Gastrocnemius medialis (tissue), 4 donors: ENCODE data around the gene PRKAB1.

Experiments
- POLR2A ChIP-seq, 2 donors: fragments of 450-650 bp; IDR thresholded peaks; one replicate each; pipeline ENCODE4 v1.6.1; 2017; ENCODE audit warnings: antibody characterized with exemption in 2 of 2, mild to moderate bottlenecking in 2 of 2, moderate library complexity in 2 of 2
- TF ChIP-seq, protein P1 (sequence below), 5 experiments: fragments of 450-650 bp in 3 of 5; fragments of 200-600 bp in 2 of 5; sonication (generic) in 2 of 5; IDR thresholded peaks in 4 of 5; conservative IDR thresholded peaks in 1 of 5; 1 replicate in 4 of 5; 2 replicates in 1 of 5; pipeline ENCODE4 v1.5.1; 2016 to 2019; ENCODE audit warnings: antibody characterized with exemption in 5 of 5, mild to moderate bottlenecking in 3 of 5, moderate library complexity in 3 of 5

DNA sequence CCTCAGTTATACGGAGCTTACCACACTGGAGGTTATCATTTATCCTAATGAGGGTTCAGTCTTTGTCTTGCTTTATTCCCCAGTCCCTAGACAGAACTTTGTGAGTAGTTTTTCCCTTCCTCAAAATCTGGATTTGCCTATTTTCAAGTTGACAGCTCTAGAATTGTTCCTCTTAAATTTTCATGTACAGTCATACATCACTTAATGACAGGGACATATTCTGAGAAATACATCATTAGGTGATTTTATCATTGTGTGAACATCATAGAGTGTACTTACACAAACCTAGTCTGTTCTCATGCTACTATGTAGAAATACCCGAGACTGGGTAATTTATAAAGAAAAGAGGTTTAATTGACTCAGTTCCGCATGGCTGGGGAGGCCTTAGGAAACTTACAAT is 3.1 kb downstream of the PRKAB1 start:
- TF ChIP-seq, protein P1, sequence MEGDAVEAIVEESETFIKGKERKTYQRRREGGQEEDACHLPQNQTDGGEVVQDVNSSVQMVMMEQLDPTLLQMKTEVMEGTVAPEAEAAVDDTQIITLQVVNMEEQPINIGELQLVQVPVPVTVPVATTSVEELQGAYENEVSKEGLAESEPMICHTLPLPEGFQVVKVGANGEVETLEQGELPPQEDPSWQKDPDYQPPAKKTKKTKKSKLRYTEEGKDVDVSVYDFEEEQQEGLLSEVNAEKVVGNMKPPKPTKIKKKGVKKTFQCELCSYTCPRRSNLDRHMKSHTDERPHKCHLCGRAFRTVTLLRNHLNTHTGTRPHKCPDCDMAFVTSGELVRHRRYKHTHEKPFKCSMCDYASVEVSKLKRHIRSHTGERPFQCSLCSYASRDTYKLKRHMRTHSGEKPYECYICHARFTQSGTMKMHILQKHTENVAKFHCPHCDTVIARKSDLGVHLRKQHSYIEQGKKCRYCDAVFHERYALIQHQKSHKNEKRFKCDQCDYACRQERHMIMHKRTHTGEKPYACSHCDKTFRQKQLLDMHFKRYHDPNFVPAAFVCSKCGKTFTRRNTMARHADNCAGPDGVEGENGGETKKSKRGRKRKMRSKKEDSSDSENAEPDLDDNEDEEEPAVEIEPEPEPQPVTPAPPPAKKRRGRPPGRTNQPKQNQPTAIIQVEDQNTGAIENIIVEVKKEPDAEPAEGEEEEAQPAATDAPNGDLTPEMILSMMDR (IDR thresholded peaks at IDR 0.05 in 4 of 5, conservative IDR thresholded peaks at IDR 0.05 in 1 of 5): no peak
- TF ChIP-seq POLR2A (IDR thresholded peaks at IDR 0.05): no peak
